GM19193 (cell line): Measurements from ENCODE around the gene APOA4.

Source experiments
- POLR2A ChIP-seq: IDR thresholded peaks from 4 replicates; pipeline ENCODE4 v1.6.1; 2011; ENCODE audit not compliant: insufficient read depth, insufficient read length; ENCODE audit errors: extremely low read depth

APOA4 gene

GRCh38 chr11:116800610-116801009 lies 22.5 kb downstream of the APOA4 start:
- TF ChIP-seq POLR2A, result no peak

DNA sequence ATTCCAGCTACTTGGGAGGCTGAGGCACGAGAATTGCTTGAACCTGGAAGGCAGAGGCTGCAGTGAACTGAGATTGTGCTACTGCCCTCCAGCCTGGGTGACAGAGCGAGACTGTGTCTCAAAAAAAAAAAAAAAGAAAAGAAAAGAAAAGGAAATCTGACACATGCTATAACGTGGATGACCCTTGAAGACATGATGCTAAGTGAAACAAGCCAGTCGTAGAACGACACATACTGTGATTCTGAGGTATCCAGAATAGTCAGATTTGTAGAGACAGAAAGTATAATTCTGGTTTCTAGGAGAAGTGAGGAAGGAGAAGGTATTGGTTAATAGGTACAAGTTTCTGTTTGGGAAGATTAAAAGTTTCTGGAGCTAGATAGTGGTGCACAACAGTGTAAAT lies 24.7 kb downstream of the APOA4 start:
- no peak for TF ChIP-seq POLR2A

GRCh38 chr11:116797816-116798215 lies 25.3 kb downstream of the APOA4 start:
- TF ChIP-seq POLR2A, result no peak

- TF ChIP-seq POLR2A, result no peak
Measured at GRCh38 chr11:116796548-116796947, 26.6 kb downstream of the APOA4 start.

DNA sequence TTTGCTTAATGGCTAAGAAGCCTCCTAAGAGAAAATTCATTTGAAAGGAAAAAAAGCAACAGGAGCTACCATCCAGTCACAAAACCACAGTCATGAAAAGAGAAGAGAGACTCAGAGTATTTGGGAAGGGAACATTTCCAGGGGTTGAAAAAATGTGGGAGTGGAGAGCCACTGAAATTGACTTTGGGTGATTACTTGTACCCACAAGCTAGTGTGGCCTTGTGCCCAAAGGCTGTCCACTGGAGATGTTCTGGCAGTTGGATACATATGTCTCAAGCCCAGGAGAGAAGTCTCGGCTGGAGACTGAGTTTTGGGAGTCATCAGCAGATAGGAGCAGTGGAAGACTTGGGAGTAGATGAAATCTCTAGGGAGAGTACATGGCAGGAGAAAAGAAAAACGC lies 28.3 kb downstream of the APOA4 start:
- no peak for TF ChIP-seq POLR2A

DNA sequence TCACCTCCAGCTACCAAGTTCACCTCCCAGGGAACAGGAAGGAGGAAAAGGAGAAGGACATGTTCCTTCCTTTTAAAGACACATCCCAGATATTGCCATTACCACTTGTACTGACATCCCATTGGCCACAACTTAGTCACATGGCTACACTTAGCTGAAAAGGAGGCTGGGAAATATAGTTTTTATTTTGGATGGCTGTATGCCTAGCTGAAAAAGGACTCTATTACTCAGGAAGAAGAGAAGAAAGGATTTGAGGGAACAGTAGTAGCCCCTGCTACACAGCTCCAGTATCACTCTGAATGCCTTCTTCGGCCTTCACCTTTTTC lies 29.4 kb downstream of the APOA4 start:
- TF ChIP-seq POLR2A, result no peak

GRCh38 chr11:116792869-116793771 lies 30.0 kb downstream of the APOA4 start:
- no peak for TF ChIP-seq POLR2A

DNA sequence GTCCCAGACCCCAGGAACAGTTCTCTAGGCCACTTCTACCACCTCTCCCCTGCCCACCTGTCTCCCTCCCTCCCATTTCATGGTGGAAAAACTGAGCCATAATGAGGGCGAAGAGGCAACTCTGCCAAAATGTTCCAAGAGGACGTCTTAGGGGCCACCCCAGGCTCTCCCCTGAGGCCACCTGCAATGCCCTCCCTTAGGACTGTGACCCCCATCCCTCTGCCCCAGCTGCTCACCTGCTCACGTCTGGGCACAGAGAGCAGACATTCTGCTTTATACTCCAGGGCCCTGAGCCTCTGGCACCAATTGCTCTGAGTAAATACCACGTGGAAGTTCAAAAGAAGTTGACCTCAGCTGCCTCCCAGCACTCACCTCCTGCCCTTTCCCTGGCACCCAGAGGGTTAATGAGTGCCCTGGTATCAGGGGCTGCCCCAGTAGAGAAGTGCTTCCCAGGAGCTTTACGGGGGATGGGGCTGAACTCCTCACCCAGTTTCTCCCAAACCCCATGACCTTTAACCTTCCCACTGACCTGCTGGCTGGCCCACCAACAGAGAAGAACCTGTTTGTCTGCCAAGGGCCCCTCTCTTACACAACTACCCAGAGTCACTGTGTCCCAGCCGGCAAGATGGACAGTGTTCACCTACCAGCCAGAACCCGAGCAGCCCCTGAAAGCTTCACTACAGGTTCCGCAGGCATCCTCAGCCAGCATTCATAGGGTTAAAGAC lies 30.8 kb downstream of the APOA4 start:
- TF ChIP-seq POLR2A, result no peak

- TF ChIP-seq POLR2A, result no peak
Measured at GRCh38 chr11:116791813-116792143, 31.3 kb downstream of the APOA4 start, which contains the start of gene APOA5. TSS of gene APOA5 (minus strand) at chr11:116791879. CDS start at chr11:116791860, 19 bp downstream.

- no peak for TF ChIP-seq POLR2A
Measured at GRCh38 chr11:116791002-116791812, 31.9 kb downstream of the APOA4 start.

DNA sequence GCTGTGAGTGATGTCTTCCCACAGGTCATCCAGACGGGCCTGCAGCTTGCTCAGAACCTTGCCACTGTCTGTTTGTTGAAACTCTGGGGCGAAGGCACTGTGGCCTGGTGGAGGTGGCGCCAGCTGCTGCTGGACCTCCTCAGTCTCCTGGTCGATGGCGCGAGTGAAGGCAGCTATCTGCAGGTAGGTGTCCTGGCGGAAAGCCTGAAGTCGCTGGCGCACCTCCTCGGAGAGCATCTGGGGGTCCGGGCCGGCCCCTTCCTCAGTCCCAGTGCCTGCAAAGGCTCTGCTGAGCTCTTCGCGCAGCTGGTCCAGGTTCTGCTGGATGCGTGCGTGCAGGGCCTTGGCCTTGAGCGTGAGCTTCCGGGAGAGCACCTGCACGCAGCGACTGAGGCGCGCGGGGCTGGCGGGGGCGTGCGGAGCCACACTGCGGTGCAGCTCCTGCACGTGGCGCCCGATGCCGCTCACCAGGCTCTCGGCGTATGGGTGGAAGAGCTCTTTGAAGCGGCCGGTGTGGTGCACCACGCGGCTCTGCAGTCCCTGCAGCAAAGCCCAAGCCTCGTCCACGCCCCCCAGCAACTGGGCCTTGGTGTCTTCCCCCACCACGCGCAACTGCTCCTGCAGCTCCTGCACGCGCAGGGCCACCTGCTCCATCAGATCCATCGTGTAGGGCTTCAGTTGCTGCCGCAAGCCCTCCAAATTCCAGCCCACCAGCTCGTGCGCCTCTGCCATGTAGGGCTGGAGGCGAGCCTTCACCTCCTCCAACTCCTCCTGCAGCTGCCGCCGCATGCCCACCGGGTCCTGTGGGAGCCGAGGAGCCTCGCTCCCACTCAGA lies 32.7 kb downstream of the APOA4 start:
- no peak for TF ChIP-seq POLR2A

- no peak for TF ChIP-seq POLR2A
Measured at GRCh38 chr11:116788975-116789374, 34.1 kb downstream of the APOA4 start.

DNA sequence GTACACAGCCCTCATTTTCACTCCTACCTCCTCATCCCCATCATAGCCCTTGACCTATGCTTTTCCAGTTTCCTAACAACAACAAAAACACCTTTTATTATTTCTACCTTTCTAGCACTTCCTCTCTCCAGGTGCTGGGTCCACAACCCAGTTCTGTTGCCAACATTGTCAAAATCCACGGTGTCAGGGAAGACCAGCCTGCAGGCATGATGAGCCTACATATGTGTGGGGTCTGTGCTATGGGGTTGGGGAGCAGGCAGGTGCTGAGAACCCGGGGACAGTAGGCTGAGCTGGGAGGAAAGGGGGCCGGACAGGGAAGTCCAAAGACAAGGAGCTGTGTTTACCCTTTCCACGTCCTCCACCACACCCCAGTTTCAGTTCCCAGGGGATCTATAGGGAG lies 34.6 kb downstream of the APOA4 start:
- TF ChIP-seq POLR2A, result no peak

GRCh38 chr11:116787786-116788486 lies 35.2 kb downstream of the APOA4 start, which contains the start of gene ZPR1:
TSS of gene ZPR1 (minus strand) at chr11:116788023. CDS start at chr11:116787990, 33 bp downstream.
- TF ChIP-seq POLR2A, result peak; percentile 92
